Uterus (tissue), 4 donors: Measurements from ENCODE around the gene BCAS3. TPM values are rescaled to one million over a fixed set of nuclear protein-coding genes. Genes with fewer than 3 reads are reported as not detected.
"Not testable (repeated sequence)": the region's sequence is repeated elsewhere in the genome, so short reads cannot be mapped to it uniquely, and the experiment has no call there.

Source experiments
- DNase-seq, 2 donors: peaks; one replicate each; pipeline ENCODE4 v3.0.0-alpha.2; 2019 to 2020
- H3K27ac ChIP-seq, 2 donors: fragments of 200-600 bp; sonication (generic); 1 replicate in 1 of 2; 2 replicates in 1 of 2; pipeline ENCODE4 v1.5.1; 2016 to 2018
- H3K27me3 ChIP-seq, 2 donors: fragments of 200-600 bp; sonication (generic); one replicate each; pipeline ENCODE4 v1.5.1; 2018 to 2019; ENCODE audit warnings: control low read depth in 1 of 2
- H3K36me3 ChIP-seq, 2 donors: fragments of 200-600 bp; sonication (generic); one replicate each; pipeline ENCODE4 v1.5.1; 2019; ENCODE audit warnings: control low read depth in 1 of 2
- H3K4me1 ChIP-seq, 2 donors: fragments of 200-600 bp; sonication (generic); one replicate each; pipeline ENCODE4 v1.5.1; 2018 to 2019; ENCODE audit warnings: control low read depth in 1 of 2
- H3K4me3 ChIP-seq, 2 donors: fragments of 200-600 bp; sonication (generic); 1 replicate in 1 of 2; 2 replicates in 1 of 2; pipeline ENCODE4 v1.5.1; 2018 to 2019; ENCODE audit warnings: mild to moderate bottlenecking in 1 of 2
- H3K9me3 ChIP-seq, 2 donors: fragments of 200-600 bp; sonication (generic); one replicate each; pipeline ENCODE4 v1.5.1; 2019; ENCODE audit warnings: control low read depth in 1 of 2
- POLR2A ChIP-seq, 2 donors: fragments of 450-650 bp; IDR thresholded peaks; one replicate each; pipeline ENCODE4 v1.6.1; 2016; ENCODE audit warnings: antibody characterized with exemption in 2 of 2, mild to moderate bottlenecking in 1 of 2, moderate library complexity in 1 of 2
- intact Hi-C: fragments of 100-400 bp; cut with DNase I; formaldehyde crosslinking; loops from one replicate; pipeline ENCODE4 v1.15.1; 2023; ENCODE audit warnings: low total_unique reads
- total RNA-seq, 4 donors: library from RNA; depleted of rRNA in 3 of 4; stranded (reverse); fragments of >200 nt in 3 of 4; gene quantifications; one replicate each; pipeline versions ENCODE4 v1.1.0 to v1.2.4, GENCODE V29; 2014 to 2023
- TF ChIP-seq, protein P1 (sequence below), 4 experiments: fragments of 200-600 bp in 2 of 4; fragments of 450-650 bp in 2 of 4; sonication (generic) in 2 of 4; IDR thresholded peaks; one replicate each; pipeline ENCODE4 v1.5.1; 2016 to 2019; ENCODE audit warnings: antibody characterized with exemption in 4 of 4, mild to moderate bottlenecking in 2 of 4, moderate library complexity in 1 of 4
- donor health status: DM: yes; HTN: yes; CAD: no.

The BCAS3 gene
- total RNA-seq, 4 donors from 2014 or later = 42.6 to 147 (median 83.7) TPM

DNA sequence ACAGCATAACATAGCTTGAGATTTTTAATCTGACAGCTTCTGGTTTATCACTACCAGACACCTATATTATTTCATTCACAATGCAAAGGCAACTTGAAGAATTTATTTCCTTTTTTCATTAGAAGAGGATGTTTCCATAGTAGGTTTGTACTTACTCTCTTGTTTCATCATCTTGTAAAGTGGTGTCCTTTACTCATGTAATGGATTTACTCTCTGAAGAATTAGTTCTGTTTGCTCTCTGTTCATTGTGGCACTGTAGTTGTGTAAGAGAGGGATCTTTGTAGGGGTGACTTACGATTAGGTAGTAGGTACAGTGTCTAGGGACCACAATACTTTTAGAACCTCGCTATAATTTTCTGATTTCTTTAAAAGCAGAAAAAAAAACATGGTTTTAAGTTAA lies 256.1 kb downstream of the BCAS3 start:
- DNase-seq = no peak
- Histone ChIP-seq H3K27ac (no peak overlapping the region), H3K9me3 (no peaks in the 10 kb centered on the region), H3K4me1 (no peaks in the 10 kb centered on the region), H3K4me3 (no peak overlapping the region), H3K27me3 (no peaks in the 10 kb centered on the region), H3K36me3 (no peaks in the 10 kb centered on the region)
- intact Hi-C loops = no loop called here
- TF ChIP-seq POLR2A (IDR thresholded peaks at IDR 0.05) = no peak
- TF ChIP-seq, protein P1, sequence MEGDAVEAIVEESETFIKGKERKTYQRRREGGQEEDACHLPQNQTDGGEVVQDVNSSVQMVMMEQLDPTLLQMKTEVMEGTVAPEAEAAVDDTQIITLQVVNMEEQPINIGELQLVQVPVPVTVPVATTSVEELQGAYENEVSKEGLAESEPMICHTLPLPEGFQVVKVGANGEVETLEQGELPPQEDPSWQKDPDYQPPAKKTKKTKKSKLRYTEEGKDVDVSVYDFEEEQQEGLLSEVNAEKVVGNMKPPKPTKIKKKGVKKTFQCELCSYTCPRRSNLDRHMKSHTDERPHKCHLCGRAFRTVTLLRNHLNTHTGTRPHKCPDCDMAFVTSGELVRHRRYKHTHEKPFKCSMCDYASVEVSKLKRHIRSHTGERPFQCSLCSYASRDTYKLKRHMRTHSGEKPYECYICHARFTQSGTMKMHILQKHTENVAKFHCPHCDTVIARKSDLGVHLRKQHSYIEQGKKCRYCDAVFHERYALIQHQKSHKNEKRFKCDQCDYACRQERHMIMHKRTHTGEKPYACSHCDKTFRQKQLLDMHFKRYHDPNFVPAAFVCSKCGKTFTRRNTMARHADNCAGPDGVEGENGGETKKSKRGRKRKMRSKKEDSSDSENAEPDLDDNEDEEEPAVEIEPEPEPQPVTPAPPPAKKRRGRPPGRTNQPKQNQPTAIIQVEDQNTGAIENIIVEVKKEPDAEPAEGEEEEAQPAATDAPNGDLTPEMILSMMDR (IDR thresholded peaks at IDR 0.05) = no peak

GRCh38 chr17:60934723-60935122 lies 257.1 kb downstream of the BCAS3 start:
- H3K4me3 ChIP-seq = no peak overlapping the region
- H3K9me3 ChIP-seq = no peaks in the 10 kb centered on the region
- H3K27ac ChIP-seq = no peak overlapping the region
- no peaks in the 10 kb centered on the region for H3K36me3 ChIP-seq
- no peak for DNase-seq
- TF ChIP-seq POLR2A (IDR thresholded peaks at IDR 0.05) = no peak
- TF ChIP-seq, protein P1 (IDR thresholded peaks at IDR 0.05) = no peak
- H3K27me3 ChIP-seq = no peaks in the 10 kb centered on the region
- H3K4me1 ChIP-seq = no peaks in the 10 kb centered on the region
- intact Hi-C loops = no loop called here

DNA sequence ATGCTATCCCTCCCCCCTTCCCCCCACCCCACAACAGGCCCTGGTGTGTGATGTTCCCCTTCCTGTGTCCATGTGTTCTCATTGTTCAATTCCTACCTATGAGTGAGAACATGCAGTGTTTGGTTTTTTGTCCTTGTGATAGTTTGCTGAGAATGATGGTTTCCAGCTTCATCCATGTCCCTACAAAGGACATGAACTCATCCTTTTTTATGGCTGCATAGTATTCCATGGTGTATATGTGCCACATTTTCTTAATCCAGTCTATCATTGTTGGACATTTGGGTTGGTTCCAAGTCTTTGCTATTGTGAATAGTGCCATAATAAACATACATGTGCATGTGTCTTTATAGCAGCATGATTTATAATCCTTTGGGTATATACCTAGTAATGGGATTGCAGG lies 258.3 kb downstream of the BCAS3 start:
- H3K4me3 ChIP-seq, H3K27me3 ChIP-seq, H3K4me1 ChIP-seq, intact Hi-C loops, DNase-seq, H3K36me3 ChIP-seq, H3K27ac ChIP-seq, H3K9me3 ChIP-seq: not testable (repeated sequence)

DNA sequence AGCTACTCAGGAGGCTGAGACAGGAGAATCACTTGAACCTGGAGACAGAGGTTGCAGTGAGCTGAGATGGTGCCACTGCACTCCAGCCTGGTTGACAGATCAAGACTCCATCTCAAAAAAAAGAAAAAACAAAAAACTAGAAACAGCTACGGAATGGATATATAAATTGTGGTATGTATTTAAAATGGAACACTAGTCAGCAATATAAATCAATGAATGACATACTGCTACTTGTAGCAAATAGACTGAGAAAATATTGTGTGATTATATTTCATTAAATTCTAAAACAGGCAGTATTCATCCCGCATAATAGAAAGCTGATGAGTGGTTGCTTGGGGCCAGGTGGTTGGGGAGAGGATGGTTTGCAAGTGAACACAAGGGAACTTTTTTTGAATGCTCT lies 261.7 kb downstream of the BCAS3 start:
- Histone ChIP-seq H3K27me3 (no peaks in the 10 kb centered on the region), H3K36me3 (no peaks in the 10 kb centered on the region), H3K27ac (no peak overlapping the region), H3K9me3 (no peaks in the 10 kb centered on the region), H3K4me3 (no peak overlapping the region), H3K4me1 (no peaks in the 10 kb centered on the region)
- no peak for DNase-seq
- TF ChIP-seq, protein P1 (IDR thresholded peaks at IDR 0.05) = no peak
- TF ChIP-seq POLR2A (IDR thresholded peaks at IDR 0.05) = no peak
- intact Hi-C loops = no loop called here

GRCh38 chr17:60941028-60941427 lies 263.4 kb downstream of the BCAS3 start:
- peak overlapping the region; percentile 42 to 75 for H3K27ac ChIP-seq
- no peak overlapping the region for H3K4me3 ChIP-seq
- H3K9me3 ChIP-seq = no peaks in the 10 kb centered on the region
- DNase-seq = peak; percentile 42 to 45
- TF ChIP-seq, protein P1 (IDR thresholded peaks at IDR 0.05) = no peak
- TF ChIP-seq POLR2A (IDR thresholded peaks at IDR 0.05) = no peak
- no peaks in the 10 kb centered on the region for H3K4me1 ChIP-seq
- intact Hi-C loops = no loop called here
- H3K27me3 ChIP-seq = no peaks in the 10 kb centered on the region
- no peaks in the 10 kb centered on the region for H3K36me3 ChIP-seq

GRCh38 chr17:60941571-60941970 lies 263.9 kb downstream of the BCAS3 start:
- Histone ChIP-seq H3K27me3 (no peaks in the 10 kb centered on the region), H3K4me3 (no peak overlapping the region), H3K9me3 (no peaks in the 10 kb centered on the region), H3K4me1 (no peaks in the 10 kb centered on the region), H3K36me3 (no peaks in the 10 kb centered on the region), H3K27ac (peak overlapping the region in 1 of 2 donors; percentile 75)
- TF ChIP-seq, protein P1 (IDR thresholded peaks at IDR 0.05) = no peak
- no peak for TF ChIP-seq POLR2A (IDR thresholded peaks at IDR 0.05)
- DNase-seq = no peak
- intact Hi-C loops = no loop called here
